Right forelimb (tissue), 1 donor: ENCODE measurements around the gene PAPPA.

Source experiments
- DNase-seq: peaks from one replicate; pipeline ENCODE4 v3.0.0-alpha.2; 2018

The PAPPA gene

DNA sequence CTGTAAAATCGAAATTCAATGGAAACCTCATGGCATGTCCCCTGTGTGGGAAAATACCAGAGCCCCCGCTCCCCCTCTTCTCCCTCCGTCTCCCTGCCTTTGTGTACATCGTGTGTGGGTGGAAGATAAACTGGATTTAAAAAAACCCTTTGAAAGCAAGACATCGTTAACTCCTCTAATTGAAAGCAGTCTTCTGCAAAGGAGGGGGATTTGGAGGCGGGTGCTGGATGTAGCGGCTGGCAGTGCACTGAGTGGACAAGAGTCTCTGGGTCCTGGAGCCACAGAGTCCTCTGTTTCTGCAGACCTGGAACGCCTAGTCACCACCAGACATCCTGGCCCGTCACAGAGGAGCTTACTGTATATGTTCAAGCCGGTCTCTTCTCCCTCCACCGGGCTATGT, 169.4 kb downstream of the PAPPA start:
- no peak for DNase-seq

GRCh38 chr9:116323571-116323970, 170.0 kb downstream of the PAPPA start:
- no peak for DNase-seq

DNA sequence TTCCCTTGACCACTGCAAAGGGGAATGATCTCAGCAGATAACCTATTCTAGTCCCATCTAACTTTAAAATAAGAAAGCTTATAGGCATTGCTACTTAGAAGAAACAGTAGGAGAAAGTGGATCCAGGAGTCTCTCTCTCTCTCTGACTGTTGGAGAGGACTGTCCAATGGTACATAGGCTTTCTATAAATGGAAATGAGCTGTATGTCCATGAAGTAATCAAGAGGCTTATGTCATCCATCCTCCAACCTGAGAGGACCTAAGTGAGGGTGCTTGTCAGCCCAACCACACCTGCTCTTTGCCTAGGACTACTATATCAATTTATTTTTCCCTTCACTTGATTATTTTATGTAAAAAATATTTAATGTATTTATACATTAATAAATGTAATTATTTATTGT, 172.3 kb downstream of the PAPPA start:
- no peak for DNase-seq

- no peak for DNase-seq
Observed at GRCh38 chr9:116327701-116328405, 174.3 kb downstream of the PAPPA start.

GRCh38 chr9:116329470-116329869, 175.9 kb downstream of the PAPPA start:
- DNase-seq, result no peak

- DNase-seq, result no peak
Observed at GRCh38 chr9:116331241-116331640, 177.7 kb downstream of the PAPPA start.

DNA sequence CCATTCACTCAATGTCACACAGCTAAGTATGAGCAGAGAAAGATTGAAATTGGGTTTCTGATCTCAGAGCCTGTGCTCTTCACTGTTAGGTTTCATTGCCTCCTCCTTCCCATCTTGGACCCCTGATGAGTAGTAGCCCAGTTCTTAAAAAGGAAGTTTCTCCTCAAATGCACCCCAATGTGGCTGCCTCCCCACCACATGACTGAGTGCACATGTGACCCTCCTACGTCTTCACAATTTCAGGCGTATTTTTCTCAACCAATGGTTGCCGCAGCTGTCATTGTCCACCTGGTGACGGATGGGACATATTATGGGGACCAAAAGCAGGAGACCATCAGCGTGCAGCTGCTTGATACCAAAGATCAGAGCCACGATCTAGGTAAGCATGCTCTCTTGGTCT, 178.5 kb downstream of the PAPPA start:
- no peak for DNase-seq

DNA sequence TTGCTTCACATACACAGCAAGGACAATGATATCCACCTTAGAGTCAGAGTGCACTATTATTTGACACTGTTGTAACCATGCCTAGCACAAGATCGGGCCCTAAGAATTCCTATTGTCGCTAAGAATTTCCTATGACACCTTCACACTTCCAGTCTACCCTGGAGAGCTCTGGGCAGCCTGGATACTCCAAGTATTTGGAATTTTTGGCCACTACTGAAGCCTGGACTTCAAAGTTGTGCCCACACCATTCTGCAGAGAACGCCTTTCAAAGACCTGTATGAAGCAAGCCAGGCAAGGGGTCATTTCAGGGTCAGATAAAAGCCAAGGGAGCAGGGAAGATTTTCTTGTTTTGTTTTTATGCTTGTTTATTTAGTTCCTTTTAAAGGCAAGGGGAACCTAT, 179.7 kb downstream of the PAPPA start:
- DNase-seq, result no peak

GRCh38 chr9:116334546-116335150, 181.1 kb downstream of the PAPPA start:
- DNase-seq, result no peak

GRCh38 chr9:116335392-116335791, 181.8 kb downstream of the PAPPA start:
- no peak for DNase-seq

DNA sequence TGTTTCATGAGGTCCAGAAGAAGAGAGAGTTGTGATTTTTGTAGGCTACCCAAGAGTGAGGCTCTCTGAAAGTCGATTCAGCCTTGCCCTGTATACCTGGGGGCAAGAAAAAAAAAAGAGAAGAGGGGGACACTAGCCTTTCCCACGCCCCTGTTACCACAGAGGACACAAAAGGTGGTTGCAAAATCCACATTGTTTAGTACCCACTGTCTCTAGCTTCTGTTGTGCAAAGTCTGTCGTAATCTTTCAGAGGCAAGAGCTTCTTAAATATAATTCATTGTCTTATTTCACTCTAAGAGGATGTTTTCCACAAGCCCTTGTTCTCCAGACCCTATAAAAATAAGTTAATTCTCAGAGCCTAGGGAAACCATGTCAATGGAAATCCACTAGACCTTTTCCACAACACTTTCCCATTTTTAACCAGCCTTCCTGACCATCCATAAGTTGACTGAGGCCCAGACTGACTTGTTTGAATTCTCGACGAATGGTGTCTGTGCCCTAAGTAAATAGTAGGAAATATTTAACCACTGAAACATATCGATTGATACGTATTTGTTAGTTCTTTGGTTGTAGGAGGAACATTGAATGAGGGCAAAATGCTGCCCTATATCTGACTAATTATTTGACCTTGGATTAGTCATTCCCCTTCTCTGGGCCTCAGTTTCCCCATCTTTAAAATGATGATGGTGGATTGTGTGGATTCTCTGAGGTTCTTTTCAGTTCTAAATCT, 182.7 kb downstream of the PAPPA start:
- no peak for DNase-seq

DNA sequence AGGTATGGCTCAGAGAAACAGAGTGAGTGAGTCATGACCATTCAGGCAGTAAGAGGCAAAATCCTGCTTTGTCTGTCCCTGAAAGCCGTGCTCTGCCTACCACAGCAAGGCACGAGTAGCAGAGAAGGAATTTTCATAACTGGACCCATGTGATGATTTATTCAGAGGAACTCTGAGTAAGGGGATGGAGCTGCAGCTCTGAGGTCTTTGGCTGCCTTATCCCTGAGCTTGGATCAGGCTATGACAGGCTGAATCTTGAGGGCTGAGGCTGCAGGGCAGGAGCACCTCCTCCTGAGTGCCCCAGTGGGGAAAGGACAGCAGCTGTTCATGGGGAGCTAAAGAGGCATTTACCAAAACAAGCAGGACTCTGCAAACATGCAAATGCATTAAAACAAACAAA, 183.4 kb downstream of the PAPPA start:
- no peak for DNase-seq

- DNase-seq, result no peak
Observed at GRCh38 chr9:116340270-116340669, 186.7 kb downstream of the PAPPA start.

DNA sequence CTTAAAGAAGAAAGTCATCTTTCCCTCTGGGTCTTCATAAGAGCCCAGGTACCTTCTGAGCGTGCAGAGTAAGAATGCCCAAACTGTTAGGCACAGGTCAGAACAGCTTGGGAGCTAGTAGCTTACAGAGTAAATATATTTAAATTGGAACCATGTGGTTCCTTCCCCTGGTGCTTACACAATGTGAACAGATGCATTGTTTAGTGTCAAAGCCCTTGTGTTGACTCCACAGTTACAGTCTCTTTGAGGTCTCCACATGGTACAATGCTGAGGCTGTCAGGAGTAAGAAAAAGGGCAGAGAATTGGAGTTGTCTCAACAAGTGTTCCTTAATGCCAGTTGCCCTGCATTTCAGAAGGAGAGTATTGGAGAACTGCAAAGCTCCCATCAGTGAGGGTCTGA, 188.5 kb downstream of the PAPPA start:
- no peak for DNase-seq

DNA sequence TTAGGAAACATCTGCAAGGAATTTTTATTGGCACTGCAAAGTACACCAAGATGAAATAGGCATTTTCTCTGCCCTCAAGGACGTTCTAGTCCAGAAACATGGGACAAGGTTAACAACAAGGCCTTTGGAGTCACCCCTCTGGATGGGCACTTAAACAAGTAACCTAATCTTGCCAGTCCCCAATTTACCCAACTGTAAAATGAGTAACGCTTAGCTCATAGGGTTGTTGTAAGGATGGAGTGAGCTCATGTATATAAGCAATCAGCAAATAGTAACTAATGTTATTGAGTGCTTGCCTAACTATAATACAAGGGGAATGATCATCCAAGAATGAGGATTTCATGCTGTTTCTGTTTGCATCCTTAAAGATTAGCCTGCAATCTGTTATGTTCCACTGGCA, 189.3 kb downstream of the PAPPA start:
- DNase-seq, result no peak

DNA sequence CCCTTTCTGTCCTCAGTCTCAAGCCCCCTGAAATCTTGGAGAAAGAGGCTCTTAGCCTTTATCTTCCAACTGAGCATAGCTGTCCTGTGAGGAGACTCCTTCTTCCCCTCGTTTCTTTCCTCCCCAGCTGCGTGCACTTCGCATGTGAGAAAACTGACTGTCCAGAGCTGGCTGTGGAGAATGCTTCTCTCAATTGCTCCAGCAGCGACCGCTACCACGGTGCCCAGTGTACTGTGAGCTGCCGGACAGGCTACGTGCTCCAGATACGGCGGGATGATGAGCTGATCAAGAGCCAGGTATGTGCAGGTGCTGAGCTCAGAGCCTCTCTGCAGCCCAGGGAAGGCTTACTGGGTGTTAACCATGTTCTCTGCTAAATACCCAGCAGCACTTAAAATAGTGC, 190.8 kb downstream of the PAPPA start:
- no peak for DNase-seq

- no peak for DNase-seq
Observed at GRCh38 chr9:116345393-116345792, 191.8 kb downstream of the PAPPA start.

- DNase-seq, result no peak
Observed at GRCh38 chr9:116345817-116346216, 192.2 kb downstream of the PAPPA start.

DNA sequence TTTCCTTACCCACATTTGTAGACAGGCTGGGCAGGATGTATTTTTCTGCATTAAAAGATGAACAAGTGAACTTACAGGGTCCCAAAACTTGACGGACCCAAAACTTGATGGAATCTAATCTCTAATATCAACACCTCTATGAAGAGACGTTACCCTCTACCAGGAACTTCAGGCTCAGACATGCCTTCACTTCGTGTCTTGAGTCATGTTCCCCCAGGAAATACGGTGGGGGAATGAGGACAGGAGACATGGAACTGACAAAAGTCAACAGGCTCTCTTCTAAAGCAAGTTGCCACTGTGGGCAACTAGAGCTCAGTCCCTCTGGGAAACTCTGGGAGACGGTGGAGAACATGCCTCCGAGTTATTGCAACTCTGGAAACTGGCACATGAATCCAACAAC, 196.1 kb downstream of the PAPPA start:
- no peak for DNase-seq

DNA sequence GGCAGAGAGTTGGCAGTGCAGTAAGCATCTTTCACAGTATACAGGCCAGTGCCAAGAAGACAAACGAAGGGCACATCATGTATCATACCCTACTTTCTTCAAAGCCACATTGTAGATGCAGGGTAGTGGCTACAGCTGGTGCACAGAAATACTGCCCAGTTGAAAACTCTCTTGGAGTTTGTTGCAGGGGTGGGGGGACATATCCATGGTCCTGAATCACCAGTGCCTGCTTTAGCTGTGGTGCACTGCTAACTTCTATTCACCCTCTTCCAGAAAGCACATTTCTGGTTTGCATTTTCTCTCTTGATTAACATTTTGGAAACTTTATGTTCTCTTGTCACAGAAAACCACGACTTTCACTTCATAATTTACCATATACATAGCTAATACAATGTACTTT, 196.6 kb downstream of the PAPPA start:
- DNase-seq, result no peak

GRCh38 chr9:116352958-116353357, 199.4 kb downstream of the PAPPA start:
- DNase-seq, result no peak

DNA sequence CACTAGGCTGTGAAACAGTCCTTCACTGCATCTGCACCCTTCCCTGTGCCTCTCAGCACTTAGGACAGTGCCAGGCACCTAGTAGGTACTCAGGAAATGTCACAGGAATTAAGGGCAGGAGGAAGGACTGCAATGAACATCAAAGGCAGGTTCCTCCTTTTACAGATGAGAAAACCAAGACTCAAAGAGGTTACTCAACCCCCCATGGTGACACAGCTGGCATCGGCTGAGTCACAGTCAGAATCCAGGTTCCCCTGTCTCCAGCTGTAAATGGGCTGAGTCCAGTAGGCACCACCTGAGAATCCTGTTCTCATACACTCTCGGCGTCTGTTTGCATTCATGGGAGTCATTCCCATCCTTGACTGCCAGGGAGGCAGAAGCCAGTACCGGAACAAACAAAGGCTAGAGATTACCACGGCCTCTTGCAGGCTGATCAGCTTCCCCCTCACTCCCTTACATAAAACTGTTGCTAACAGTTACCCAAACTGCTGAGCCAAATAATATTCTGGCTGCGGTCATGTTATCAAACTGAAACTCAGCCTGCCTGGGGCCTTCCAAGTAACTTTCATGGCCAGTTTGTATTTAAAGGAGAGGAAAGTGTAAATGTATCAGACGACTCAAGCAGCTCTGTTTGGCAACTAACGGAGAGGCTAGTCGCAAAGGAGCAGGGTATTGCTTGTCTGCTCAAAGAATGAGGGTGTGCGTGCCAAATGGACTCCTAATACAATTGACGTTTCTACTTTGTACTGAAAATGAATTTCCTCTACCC, 201.7 kb downstream of the PAPPA start:
- peak; percentile 53 for DNase-seq

GRCh38 chr9:116358251-116358650, 204.7 kb downstream of the PAPPA start:
- DNase-seq, result no peak

DNA sequence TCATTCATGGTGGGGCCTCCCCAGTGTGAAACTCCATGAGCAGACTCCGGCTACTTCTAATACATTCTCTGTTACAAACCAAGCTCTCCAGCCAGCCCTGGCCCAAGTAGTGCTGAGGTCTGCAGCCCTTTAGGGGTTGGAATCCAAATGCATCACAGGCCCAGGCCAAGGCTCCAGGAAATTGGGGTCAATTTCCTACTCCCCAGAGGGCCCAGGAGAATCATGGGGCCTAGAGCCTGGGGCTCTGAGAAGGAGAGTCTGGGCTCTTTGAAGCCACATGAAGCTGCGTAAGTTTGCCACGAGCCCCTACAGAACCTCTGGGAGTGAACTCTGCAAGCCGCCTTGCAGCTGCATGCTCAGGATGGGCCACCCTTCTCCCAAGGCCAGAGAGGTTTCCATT, 206.4 kb downstream of the PAPPA start:
- DNase-seq, result no peak
